CD4-positive, alpha-beta T cell treated with Interleukin-2 at 100 ng/mL for 4 hours (primary cell): Measurements from ENCODE around the gene REG4.

ENCODE experiments used
- DNase-seq: peaks from one replicate; pipeline ENCODE4 v3.0.0-alpha.2; 2020; ENCODE audit warnings: low spot score

Gene REG4

GRCh38 chr1:119779869-119780356 is 31.3 kb downstream of the REG4 start:
- no peak for DNase-seq

GRCh38 chr1:119778886-119779560 is 32.2 kb downstream of the REG4 start:
- no peak for DNase-seq

GRCh38 chr1:119778359-119778758 is 32.9 kb downstream of the REG4 start:
- no peak for DNase-seq

DNA sequence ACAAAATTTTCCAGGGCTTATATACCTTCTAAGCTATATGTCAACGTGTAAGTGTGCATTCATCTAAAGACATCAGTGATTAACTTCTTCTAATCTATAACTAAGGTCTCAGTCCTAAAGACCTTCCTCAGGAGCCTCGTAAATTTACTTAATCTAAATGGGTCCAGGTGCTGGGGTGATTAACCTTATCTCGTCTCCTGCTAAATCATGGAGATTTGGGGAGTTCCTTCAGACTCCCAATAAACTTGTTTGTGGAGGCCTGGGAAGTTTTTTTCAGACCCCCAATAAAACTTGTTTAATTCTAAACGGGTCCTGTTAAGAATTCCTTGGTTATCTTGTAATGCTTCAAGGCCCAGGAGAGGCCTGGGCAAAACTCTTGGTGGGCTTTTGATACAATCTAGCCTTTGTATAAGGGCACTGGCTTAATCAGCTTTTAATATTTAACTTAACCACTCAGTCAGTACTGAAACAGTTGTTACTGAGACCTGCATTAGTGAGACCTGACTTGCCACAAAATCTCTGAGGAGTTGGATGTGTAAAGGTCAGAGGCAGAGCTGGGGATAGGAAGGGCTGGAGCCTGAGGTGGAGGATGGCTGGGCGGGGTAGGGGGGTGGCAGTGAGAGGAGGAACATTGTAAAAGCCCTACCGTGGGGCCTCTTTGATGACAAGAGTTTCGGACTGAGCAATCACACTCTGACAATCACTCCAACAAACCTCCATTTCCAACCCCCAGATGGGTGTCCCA is 36.3 kb downstream of the REG4 start:
- DNase-seq, result no peak

GRCh38 chr1:119773711-119774241 is 37.5 kb downstream of the REG4 start:
- no peak for DNase-seq

DNA sequence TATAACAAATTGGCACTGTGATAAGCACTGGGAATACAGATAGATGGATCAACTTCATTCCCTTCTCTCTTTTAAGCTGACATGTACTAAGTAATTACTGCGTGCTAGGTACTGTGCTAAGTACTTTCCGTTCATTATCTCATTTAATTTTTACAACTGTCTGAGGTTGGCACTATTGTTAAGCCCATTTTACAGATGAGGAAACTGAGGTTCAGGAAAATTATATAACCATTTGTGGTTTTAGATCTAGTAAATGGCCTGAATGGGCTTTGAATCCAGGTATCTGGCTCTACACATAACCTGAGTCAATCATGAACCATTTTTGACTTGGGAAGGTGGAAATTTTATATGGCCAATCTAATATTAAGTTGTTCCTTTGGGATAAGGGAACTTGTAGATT is 39.0 kb downstream of the REG4 start:
- no peak for DNase-seq

DNA sequence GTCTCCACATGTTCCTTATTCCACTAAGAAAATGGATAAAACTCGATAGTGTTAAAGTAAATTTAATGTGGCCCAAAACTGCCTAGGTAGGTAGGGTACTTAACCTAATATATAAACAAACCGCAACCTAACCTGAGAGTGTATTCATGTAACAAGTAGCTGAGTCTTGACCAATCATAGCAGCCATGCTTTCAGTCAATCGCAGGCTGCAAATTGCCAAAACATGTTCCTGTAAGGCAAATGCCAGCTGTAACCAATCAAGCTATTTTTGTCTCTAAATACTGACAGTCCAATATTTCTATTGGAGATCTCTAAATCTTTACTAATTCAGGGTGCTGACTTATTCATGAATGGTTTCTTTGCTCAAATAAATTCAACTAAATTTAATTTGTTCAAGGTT is 39.5 kb downstream of the REG4 start:
- no peak for DNase-seq

DNA sequence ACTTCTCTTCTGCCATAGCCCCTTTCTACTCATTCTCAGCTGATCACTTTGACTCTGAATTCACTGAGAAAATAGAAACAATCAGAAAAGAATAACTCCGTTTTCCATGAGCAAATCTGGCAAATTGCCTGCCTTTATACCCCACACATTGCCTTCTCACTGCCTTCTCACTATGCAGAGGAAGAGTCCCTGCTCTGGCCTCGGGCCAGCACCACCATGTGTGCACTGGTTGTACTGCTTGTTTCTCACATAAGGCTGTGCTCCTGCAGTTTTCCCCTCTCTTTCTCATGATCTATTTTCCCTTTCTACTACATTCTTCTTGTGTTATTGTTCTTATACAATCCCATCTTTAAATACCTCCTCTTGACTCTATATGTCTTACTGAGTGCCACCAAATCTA is 40.2 kb downstream of the REG4 start:
- DNase-seq, result no peak

GRCh38 chr1:119768778-119769177 is 42.5 kb downstream of the REG4 start, which contains the start of gene HMGCS2:
HMGCS2 (minus strand) TSS chr1:119768905; CDS start chr1:119768844, 61 bp downstream.
- DNase-seq, result no peak

DNA sequence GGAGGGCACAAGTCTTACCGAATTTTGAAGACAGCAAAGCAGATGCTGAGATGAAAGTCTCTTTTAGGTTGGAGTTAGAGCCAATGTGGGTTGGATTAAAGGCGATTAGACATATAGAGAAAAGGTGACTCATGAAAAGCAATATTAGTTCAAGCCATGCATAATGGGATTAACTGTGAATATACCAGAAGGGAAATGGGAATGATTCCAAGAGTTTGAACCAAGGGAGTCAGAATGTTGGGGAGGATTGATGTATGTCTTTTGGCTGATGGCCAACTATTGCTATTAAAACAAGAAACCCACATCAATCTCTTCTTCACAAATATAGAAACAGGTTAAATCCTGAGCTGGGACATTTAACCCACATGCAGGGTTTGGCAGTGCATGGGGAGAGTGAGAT is 43.8 kb downstream of the REG4 start:
- no peak for DNase-seq

- no peak for DNase-seq
Observed at GRCh38 chr1:119766374-119766794, 44.9 kb downstream of the REG4 start.

- DNase-seq, result no peak
Observed at GRCh38 chr1:119764220-119764619, 47.0 kb downstream of the REG4 start.

- DNase-seq, result no peak
Observed at GRCh38 chr1:119762953-119763352, 48.3 kb downstream of the REG4 start.

DNA sequence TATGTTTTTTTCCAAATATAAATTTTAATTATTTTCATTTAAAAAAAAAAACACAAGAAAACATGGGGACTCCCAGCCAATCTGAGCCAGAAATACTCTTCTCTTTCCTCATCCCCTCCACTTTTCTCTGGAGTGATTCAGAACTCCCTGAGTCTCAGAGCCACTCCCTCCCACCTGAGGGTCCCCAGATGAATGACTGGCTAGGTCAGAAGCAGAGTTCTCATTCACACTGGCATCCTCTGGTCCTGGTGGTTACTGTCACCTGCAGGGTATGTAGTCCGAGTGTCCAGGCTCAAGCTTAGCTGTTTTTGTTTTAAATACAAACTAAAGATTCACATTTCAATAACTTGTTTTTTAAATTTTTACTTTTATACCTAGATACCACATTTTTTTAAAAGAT is 48.9 kb downstream of the REG4 start:
- DNase-seq, result no peak

- DNase-seq, result no peak
Observed at GRCh38 chr1:119758584-119758983, 52.7 kb downstream of the REG4 start.

DNA sequence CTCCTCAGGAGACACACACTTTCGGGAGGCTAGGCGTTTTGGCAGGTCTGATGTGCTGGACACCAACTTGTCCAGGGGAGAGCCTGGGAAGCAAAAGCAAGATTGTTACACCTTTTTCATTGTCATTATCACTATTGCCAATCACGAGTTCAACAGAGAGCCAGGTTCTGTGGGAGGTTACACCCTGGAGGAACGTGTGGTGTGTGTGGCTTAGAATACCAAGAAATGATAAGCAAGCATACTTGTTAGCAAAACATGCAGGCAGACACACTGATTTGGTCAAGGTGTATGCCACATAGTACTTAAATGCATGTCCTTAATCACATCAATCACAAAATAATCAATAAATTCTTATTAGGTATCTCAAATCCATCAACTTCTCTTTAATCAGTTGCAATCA is 58.7 kb downstream of the REG4 start:
- no peak for DNase-seq

- DNase-seq, result no peak
Observed at GRCh38 chr1:119748040-119748439, 63.2 kb downstream of the REG4 start.

DNA sequence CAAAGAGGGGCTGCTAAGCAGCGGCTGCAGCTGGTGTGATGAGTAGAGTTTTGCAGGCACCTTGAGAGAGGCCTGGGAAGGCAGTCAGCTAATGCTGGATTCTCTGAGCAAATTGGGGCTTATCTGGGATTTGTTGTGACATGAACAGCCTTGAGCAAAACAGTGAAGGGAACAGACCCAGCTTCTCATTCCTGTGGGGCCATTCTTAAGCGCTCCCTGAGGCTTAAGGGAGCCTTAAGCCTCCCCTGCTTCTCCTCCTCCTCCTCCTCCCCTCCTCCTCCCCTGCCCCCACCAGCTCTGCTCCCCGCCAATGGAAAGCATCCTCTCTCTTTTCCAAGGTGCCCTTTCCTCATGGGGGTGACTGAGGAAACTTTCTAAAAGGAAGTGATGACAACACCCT is 63.8 kb downstream of the REG4 start:
- DNase-seq, result no peak

GRCh38 chr1:119745034-119745433 is 66.2 kb downstream of the REG4 start:
- DNase-seq, result no peak

- DNase-seq, result no peak
Observed at GRCh38 chr1:119744598-119744942, 66.7 kb downstream of the REG4 start.
